ENCODE data around the gene VEGFC.

The VEGFC gene

GRCh38 chr4:176792326-176793059, at the start of gene VEGFC:
VEGFC (minus strand) TSS chr4:176792922; CDS start chr4:176792311, 611 bp downstream.
- DNase-seq: no peak

GRCh38 chr4:176841711-176842112, 49.0 kb upstream of the VEGFC start:
- DNase-seq: no peak

- DNase-seq: no peak
Observed at GRCh38 chr4:176840166-176840565, 47.4 kb upstream of the VEGFC start.

- DNase-seq: no peak
Observed at GRCh38 chr4:176839656-176840055, 46.9 kb upstream of the VEGFC start.

- no peak for DNase-seq
Observed at GRCh38 chr4:176838601-176839433, 46.1 kb upstream of the VEGFC start.

GRCh38 chr4:176837169-176837895, 44.6 kb upstream of the VEGFC start:
- no peak for DNase-seq

GRCh38 chr4:176834531-176834930, 41.8 kb upstream of the VEGFC start:
- DNase-seq: no peak

- DNase-seq: no peak
Observed at GRCh38 chr4:176833400-176834175, 40.9 kb upstream of the VEGFC start.

- DNase-seq: no peak
Observed at GRCh38 chr4:176830971-176831370, 38.2 kb upstream of the VEGFC start.

- no peak for DNase-seq
Observed at GRCh38 chr4:176825586-176825985, 32.9 kb upstream of the VEGFC start.

GRCh38 chr4:176824645-176825366, 32.1 kb upstream of the VEGFC start:
- no peak for DNase-seq

- DNase-seq: no peak
Observed at GRCh38 chr4:176818531-176818930, 25.8 kb upstream of the VEGFC start.

GRCh38 chr4:176817204-176817603, 24.5 kb upstream of the VEGFC start:
- DNase-seq: no peak

GRCh38 chr4:176814770-176815169, 22.0 kb upstream of the VEGFC start:
- DNase-seq: no peak

GRCh38 chr4:176810481-176811249, 17.9 kb upstream of the VEGFC start:
- no peak for DNase-seq

GRCh38 chr4:176806778-176807375, 14.2 kb upstream of the VEGFC start:
- DNase-seq: no peak

GRCh38 chr4:176805155-176805554, 12.4 kb upstream of the VEGFC start:
- DNase-seq: no peak

GRCh38 chr4:176800891-176801534, 8.3 kb upstream of the VEGFC start:
- no peak for DNase-seq

GRCh38 chr4:176799653-176800052, 6.9 kb upstream of the VEGFC start:
- no peak for DNase-seq

- no peak for DNase-seq
Observed at GRCh38 chr4:176798540-176798939, 5.8 kb upstream of the VEGFC start.

Data from NCI-H446 treated with DMSO at 0.1 percent for 48 hours (cell line).